GM23338 (cell line): ENCODE data around the gene RPH3AL. TPM values are rescaled to one million over a fixed set of nuclear protein-coding genes. Genes with fewer than 3 reads are reported as not detected.

Source experiments
- ATAC-seq: fragments of 200-7000 bp; cut with Tn5 transposase; 3 replicates; pipeline ENCODE4 v1.9.1; 2020
- DNase-seq: peaks from one replicate; pipeline ENCODE4 v3.0.0-alpha.2; 2015; ENCODE audit warnings: low spot score
- H2AFZ ChIP-seq: fragments of 200-600 bp; sonication (generic); 2 replicates; pipeline ENCODE4 v1.8.0; 2016; ENCODE audit warnings: antibody characterized with exemption, mild to moderate bottlenecking, moderate library complexity
- H3F3A ChIP-seq: fragments of 200-600 bp; sonication (generic); replicated peaks from 2 replicates; pipeline ENCODE4 v1.8.0; 2017; ENCODE audit warnings: antibody characterized with exemption, mixed run types, low read depth
- H3K27ac ChIP-seq: fragments of 200-600 bp; sonication (generic); 2 replicates; pipeline ENCODE4 v1.6.1; 2016; ENCODE audit warnings: low read depth
- H3K27me3 ChIP-seq: fragments of 200-600 bp; sonication (generic); 2 replicates; pipeline ENCODE4 v1.8.0; 2016; ENCODE audit warnings: mild to moderate bottlenecking, mixed run types, moderate library complexity; ENCODE audit not compliant: insufficient read depth
- H3K36me3 ChIP-seq: fragments of 200-600 bp; sonication (generic); 2 replicates; pipeline ENCODE4 v1.8.0; 2016; ENCODE audit warnings: mild to moderate bottlenecking; ENCODE audit not compliant: insufficient read depth
- H3K4me1 ChIP-seq: fragments of 200-600 bp; sonication (generic); 2 replicates; pipeline ENCODE4 v1.8.0; 2016; ENCODE audit warnings: mild to moderate bottlenecking, moderate library complexity; ENCODE audit not compliant: insufficient read depth
- H3K4me2 ChIP-seq: fragments of 200-600 bp; sonication (generic); 2 replicates; pipeline ENCODE4 v1.7.1; 2017; ENCODE audit warnings: mixed run types
- H3K4me3 ChIP-seq: fragments of 200-600 bp; sonication (generic); 2 replicates; pipeline ENCODE4 v1.6.1; 2016; ENCODE audit warnings: mixed run types
- H3K79me2 ChIP-seq: fragments of 200-600 bp; sonication (generic); replicated peaks from 2 replicates; pipeline ENCODE4 v1.8.0; 2017; ENCODE audit warnings: mild to moderate bottlenecking; ENCODE audit not compliant: insufficient read depth
- H3K9me2 ChIP-seq: fragments of 200-600 bp; sonication (generic); 2 replicates; pipeline ENCODE4 v1.8.0; 2017; ENCODE audit not compliant: insufficient read depth
- H4K20me1 ChIP-seq: fragments of 200-600 bp; sonication (generic); replicated peaks from 2 replicates; pipeline ENCODE4 v1.8.0; 2017; ENCODE audit warnings: mild to moderate bottlenecking; ENCODE audit not compliant: insufficient read depth
- H3K27ac Mint-ChIP-seq: 2 replicates; pipeline ENCODE4 v1.8.0; 2020; ENCODE audit warnings: inconsistent platforms, mild to moderate bottlenecking, moderate library complexity, mixed read lengths
- H3K27me3 Mint-ChIP-seq: 3 replicates; pipeline ENCODE4 v1.8.0; 2022; ENCODE audit warnings: low read depth, mild to moderate bottlenecking, moderate library complexity, mixed read lengths, inconsistent platforms; ENCODE audit not compliant: insufficient read depth, poor library complexity
- H3K36me3 Mint-ChIP-seq: 3 replicates; pipeline ENCODE4 v1.8.0; 2021; ENCODE audit warnings: low read depth, mild to moderate bottlenecking, inconsistent platforms, moderate library complexity, mixed read lengths
- H3K4me1 Mint-ChIP-seq: 3 replicates; pipeline ENCODE4 v1.8.0; 2020; ENCODE audit warnings: mild to moderate bottlenecking, inconsistent platforms, mixed read lengths
- H3K4me3 Mint-ChIP-seq: 3 replicates; pipeline ENCODE4 v1.8.0; 2021; ENCODE audit warnings: moderate library complexity, mild to moderate bottlenecking, inconsistent platforms, mixed read lengths
- H3K9me3 Mint-ChIP-seq: 3 replicates; pipeline ENCODE4 v1.8.0; 2020; ENCODE audit warnings: moderate library complexity, mild to moderate bottlenecking, inconsistent platforms, mixed read lengths
- CREB1 ChIP-seq: fragments of 250-450 bp; sonication (Bioruptor Pico); IDR thresholded peaks from 2 replicates; pipeline ENCODE4 v1.5.0; 2020; ENCODE audit warnings: low read depth, mild to moderate bottlenecking, moderate library complexity
- EZH2 ChIP-seq: fragments of 200-600 bp; sonication (generic); IDR thresholded peaks from one replicate; pipeline ENCODE4 v1.8.0; 2017; ENCODE audit warnings: antibody characterized with exemption, mild to moderate bottlenecking, low read depth; ENCODE audit not compliant: unreplicated experiment
- EZH2phosphoT487 ChIP-seq: fragments of 200-600 bp; sonication (generic); IDR thresholded peaks from one replicate; pipeline ENCODE4 v1.8.1; 2018; ENCODE audit warnings: antibody characterized with exemption; ENCODE audit not compliant: unreplicated experiment
- JUNB ChIP-seq: IDR thresholded peaks from one replicate; pipeline ENCODE4 v1.6.1; 2016; ENCODE audit warnings: antibody characterized with exemption; ENCODE audit not compliant: unreplicated experiment
- NANOG ChIP-seq: IDR thresholded peaks from 2 replicates; pipeline ENCODE4 v1.6.1; 2016; ENCODE audit warnings: antibody characterized with exemption, borderline replicate concordance
- POLR2AphosphoS5 ChIP-seq: IDR thresholded peaks from 2 replicates; pipeline ENCODE4 v1.6.1; 2016; ENCODE audit warnings: antibody characterized with exemption, low read depth
- STAT1 ChIP-seq: IDR thresholded peaks from one replicate; pipeline ENCODE4 v1.6.1; 2016; ENCODE audit warnings: antibody characterized with exemption; ENCODE audit not compliant: unreplicated experiment
- ZNF114 ChIP-seq: fragments of 250-450 bp; sonication (Bioruptor Pico); IDR thresholded peaks from 2 replicates; pipeline ENCODE4 v1.5.0; 2020; ENCODE audit warnings: mild to moderate bottlenecking, moderate library complexity
- ZNF331 ChIP-seq: fragments of 250-450 bp; sonication (Bioruptor Pico); IDR thresholded peaks from 2 replicates; pipeline ENCODE4 v1.5.0; 2020; ENCODE audit warnings: low read depth, mild to moderate bottlenecking, moderate library complexity
- ZNF462 ChIP-seq: fragments of 250-450 bp; sonication (Bioruptor Pico); IDR thresholded peaks from 2 replicates; pipeline ENCODE4 v1.5.0; 2020; ENCODE audit warnings: mild to moderate bottlenecking, moderate library complexity
- polyA plus RNA-seq: library from polyadenylated mRNA; unstranded; fragments of >200 nt; fragmentation: Nextera tagmentation; extraction: Ambion mirVana; gene quantifications from 2 replicates; pipeline ENCODE4 v1.2.1, GENCODE V29; 2016
- total RNA-seq: library from RNA; depleted of rRNA; stranded (reverse); fragments of >200 nt; shearing (Covaris generic); gene quantifications from 2 replicates; pipeline ENCODE4 v1.2.3, GENCODE V29; 2014
- TF ChIP-seq, protein P1 (sequence below), 2 experiments: fragments of 200-600 bp in 1 of 2; sonication (generic) in 1 of 2; conservative IDR thresholded peaks; 2 replicates each; pipeline versions ENCODE4 v1.5.1 to v1.6.1; 2016 to 2017; ENCODE audit warnings: antibody characterized with exemption in 2 of 2, low read depth in 2 of 2, mild to moderate bottlenecking in 2 of 2, moderate library complexity in 1 of 2
- TF ChIP-seq, protein P2 (sequence below): IDR thresholded peaks from one replicate; pipeline ENCODE4 v1.6.1; 2018; ENCODE audit warnings: antibody characterized with exemption; ENCODE audit not compliant: unreplicated experiment
- TF ChIP-seq, protein P3 (sequence below): IDR thresholded peaks from 2 replicates; pipeline ENCODE4 v1.6.1; 2016; ENCODE audit warnings: antibody characterized with exemption

RPH3AL gene
- total and polyA plus RNA-seq, 2 experiments from 2014 or later, result 2.7 to 6.3 TPM

DNA sequence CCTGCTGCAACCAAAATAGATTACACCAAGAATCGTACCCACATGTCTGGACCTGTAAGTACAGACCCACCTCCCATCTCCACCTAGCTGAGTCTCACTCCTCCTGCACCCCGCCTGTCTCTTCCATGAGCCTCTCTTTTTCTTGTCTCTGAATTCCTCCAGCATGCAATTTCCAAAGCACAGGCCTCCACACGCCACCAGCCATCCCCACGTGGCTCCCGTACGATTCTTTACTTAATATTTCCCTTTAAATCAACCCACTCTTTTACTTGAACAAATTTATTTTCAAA, 1.2 kb downstream of the RPH3AL start:
- TF ChIP-seq JUNB, result no peak
- TF ChIP-seq EZH2, result no peak
- TF ChIP-seq, protein P1, sequence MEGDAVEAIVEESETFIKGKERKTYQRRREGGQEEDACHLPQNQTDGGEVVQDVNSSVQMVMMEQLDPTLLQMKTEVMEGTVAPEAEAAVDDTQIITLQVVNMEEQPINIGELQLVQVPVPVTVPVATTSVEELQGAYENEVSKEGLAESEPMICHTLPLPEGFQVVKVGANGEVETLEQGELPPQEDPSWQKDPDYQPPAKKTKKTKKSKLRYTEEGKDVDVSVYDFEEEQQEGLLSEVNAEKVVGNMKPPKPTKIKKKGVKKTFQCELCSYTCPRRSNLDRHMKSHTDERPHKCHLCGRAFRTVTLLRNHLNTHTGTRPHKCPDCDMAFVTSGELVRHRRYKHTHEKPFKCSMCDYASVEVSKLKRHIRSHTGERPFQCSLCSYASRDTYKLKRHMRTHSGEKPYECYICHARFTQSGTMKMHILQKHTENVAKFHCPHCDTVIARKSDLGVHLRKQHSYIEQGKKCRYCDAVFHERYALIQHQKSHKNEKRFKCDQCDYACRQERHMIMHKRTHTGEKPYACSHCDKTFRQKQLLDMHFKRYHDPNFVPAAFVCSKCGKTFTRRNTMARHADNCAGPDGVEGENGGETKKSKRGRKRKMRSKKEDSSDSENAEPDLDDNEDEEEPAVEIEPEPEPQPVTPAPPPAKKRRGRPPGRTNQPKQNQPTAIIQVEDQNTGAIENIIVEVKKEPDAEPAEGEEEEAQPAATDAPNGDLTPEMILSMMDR (conservative IDR thresholded peaks at IDR 0.05; ENCODE audit: low read depth in 2 of 2), result no peak
- no peak for TF ChIP-seq POLR2AphosphoS5
- TF ChIP-seq EZH2phosphoT487, result no peak
- TF ChIP-seq, protein P2, sequence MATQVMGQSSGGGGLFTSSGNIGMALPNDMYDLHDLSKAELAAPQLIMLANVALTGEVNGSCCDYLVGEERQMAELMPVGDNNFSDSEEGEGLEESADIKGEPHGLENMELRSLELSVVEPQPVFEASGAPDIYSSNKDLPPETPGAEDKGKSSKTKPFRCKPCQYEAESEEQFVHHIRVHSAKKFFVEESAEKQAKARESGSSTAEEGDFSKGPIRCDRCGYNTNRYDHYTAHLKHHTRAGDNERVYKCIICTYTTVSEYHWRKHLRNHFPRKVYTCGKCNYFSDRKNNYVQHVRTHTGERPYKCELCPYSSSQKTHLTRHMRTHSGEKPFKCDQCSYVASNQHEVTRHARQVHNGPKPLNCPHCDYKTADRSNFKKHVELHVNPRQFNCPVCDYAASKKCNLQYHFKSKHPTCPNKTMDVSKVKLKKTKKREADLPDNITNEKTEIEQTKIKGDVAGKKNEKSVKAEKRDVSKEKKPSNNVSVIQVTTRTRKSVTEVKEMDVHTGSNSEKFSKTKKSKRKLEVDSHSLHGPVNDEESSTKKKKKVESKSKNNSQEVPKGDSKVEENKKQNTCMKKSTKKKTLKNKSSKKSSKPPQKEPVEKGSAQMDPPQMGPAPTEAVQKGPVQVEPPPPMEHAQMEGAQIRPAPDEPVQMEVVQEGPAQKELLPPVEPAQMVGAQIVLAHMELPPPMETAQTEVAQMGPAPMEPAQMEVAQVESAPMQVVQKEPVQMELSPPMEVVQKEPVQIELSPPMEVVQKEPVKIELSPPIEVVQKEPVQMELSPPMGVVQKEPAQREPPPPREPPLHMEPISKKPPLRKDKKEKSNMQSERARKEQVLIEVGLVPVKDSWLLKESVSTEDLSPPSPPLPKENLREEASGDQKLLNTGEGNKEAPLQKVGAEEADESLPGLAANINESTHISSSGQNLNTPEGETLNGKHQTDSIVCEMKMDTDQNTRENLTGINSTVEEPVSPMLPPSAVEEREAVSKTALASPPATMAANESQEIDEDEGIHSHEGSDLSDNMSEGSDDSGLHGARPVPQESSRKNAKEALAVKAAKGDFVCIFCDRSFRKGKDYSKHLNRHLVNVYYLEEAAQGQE, result no peak
- no peak for TF ChIP-seq CREB1
- TF ChIP-seq, protein P3, sequence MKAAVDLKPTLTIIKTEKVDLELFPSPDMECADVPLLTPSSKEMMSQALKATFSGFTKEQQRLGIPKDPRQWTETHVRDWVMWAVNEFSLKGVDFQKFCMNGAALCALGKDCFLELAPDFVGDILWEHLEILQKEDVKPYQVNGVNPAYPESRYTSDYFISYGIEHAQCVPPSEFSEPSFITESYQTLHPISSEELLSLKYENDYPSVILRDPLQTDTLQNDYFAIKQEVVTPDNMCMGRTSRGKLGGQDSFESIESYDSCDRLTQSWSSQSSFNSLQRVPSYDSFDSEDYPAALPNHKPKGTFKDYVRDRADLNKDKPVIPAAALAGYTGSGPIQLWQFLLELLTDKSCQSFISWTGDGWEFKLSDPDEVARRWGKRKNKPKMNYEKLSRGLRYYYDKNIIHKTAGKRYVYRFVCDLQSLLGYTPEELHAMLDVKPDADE, result no peak
- no peak for TF ChIP-seq NANOG
- no peak for TF ChIP-seq ZNF114 (CRISPR knock-in tag)
- TF ChIP-seq ZNF462 (CRISPR knock-in tag), result no peak
- TF ChIP-seq STAT1, result no peak
- no peak for TF ChIP-seq ZNF331
- H3K4me1 ChIP-seq, result no peaks in the 10 kb centered on the region; the same call in 1 of the 2 replicates
- Mint-ChIP-seq H3K9me3 (peaks cover 15% of the 10 kb centered on the region), H3K27ac (no peak overlapping the region), H3K4me1 (peaks cover 23% of the 10 kb centered on the region), H3K4me3 (no peak overlapping the region), H3K36me3 (peaks cover 10% of the 10 kb centered on the region), H3K27me3 (peaks cover 4% of the 10 kb centered on the region)
- no peaks in the 10 kb centered on the region for H3K79me2 ChIP-seq
- H2AFZ ChIP-seq, result no peak overlapping the region
- H3K4me2 ChIP-seq, result no peak overlapping the region
- H4K20me1 ChIP-seq, result no peaks in the 10 kb centered on the region
- H3K27me3 ChIP-seq, result no peaks in the 10 kb centered on the region
- DNase-seq (no peak), ATAC-seq (no peak)
- no peaks in the 10 kb centered on the region for H3K36me3 ChIP-seq
- no peaks in the 10 kb centered on the region for H3K9me2 ChIP-seq
- no peak overlapping the region for H3K4me3 ChIP-seq
- no peak overlapping the region for H3K27ac ChIP-seq
- 0 out of 2 replicates have a peak, but pooled peaks cover 4% of the 10 kb centered on the region for H3F3A ChIP-seq
